GM19468 (cell line): ENCODE data around the gene CHD6.

Experiments
- ATAC-seq: cut with Tn5 transposase; IDR thresholded peaks from one replicate; pipeline ENCODE4 v1.9.1; 2021; ENCODE audit warnings: mild to moderate bottlenecking, moderate library complexity, moderate number of reproducible peaks; ENCODE audit not compliant: unreplicated experiment; ENCODE audit errors: extremely low read depth

Gene CHD6

GRCh38 chr20:41617902-41618806, at the start of gene CHD6:
TSS of gene CHD6 (minus strand) at chr20:41618377. CDS start at chr20:41551337, 67,040 bp downstream.
- peak; percentile 98 for ATAC-seq

- no peak for ATAC-seq
These were observed 46.4 kb upstream of the CHD6 start for GRCh38 chr20:41664584-41664983.

- no peak for ATAC-seq
These were observed 39.5 kb upstream of the CHD6 start for GRCh38 chr20:41657655-41658054.

GRCh38 chr20:41655962-41656618, 37.9 kb upstream of the CHD6 start:
- no peak for ATAC-seq

- no peak for ATAC-seq
These were observed 36.7 kb upstream of the CHD6 start for GRCh38 chr20:41654884-41655283.

- no peak for ATAC-seq
These were observed 36.1 kb upstream of the CHD6 start for GRCh38 chr20:41654292-41654691.

- no peak for ATAC-seq
These were observed 32.2 kb upstream of the CHD6 start for GRCh38 chr20:41650231-41650948.

- ATAC-seq: no peak
These were observed 31.3 kb upstream of the CHD6 start for GRCh38 chr20:41649489-41649888.

GRCh38 chr20:41645372-41645771, 27.2 kb upstream of the CHD6 start:
- ATAC-seq: no peak

- ATAC-seq: no peak
These were observed 25.3 kb upstream of the CHD6 start for GRCh38 chr20:41643504-41643938.

GRCh38 chr20:41639630-41640029, 21.5 kb upstream of the CHD6 start:
- ATAC-seq: no peak

- no peak for ATAC-seq
These were observed 20.3 kb upstream of the CHD6 start for GRCh38 chr20:41638456-41638855.

- ATAC-seq: no peak
These were observed 17.0 kb upstream of the CHD6 start for GRCh38 chr20:41635158-41635557.

GRCh38 chr20:41632896-41633295, 14.7 kb upstream of the CHD6 start:
- no peak for ATAC-seq

GRCh38 chr20:41631826-41632225, 13.6 kb upstream of the CHD6 start:
- ATAC-seq: no peak

- no peak for ATAC-seq
These were observed 12.7 kb upstream of the CHD6 start for GRCh38 chr20:41630846-41631245.

GRCh38 chr20:41627611-41628244, 9.6 kb upstream of the CHD6 start:
- ATAC-seq: no peak

- ATAC-seq: no peak
These were observed 8.9 kb upstream of the CHD6 start for GRCh38 chr20:41627001-41627495.

GRCh38 chr20:41623625-41624375, 5.6 kb upstream of the CHD6 start:
- no peak for ATAC-seq
